Peyer's patch (tissue), 4 donors: ENCODE measurements around the gene NPAS2. TPM values are rescaled to one million over a fixed set of nuclear protein-coding genes. Genes with fewer than 3 reads are reported as not detected.

Experiments
- DNase-seq, 3 donors: peaks; one replicate each; pipeline ENCODE4 v3.0.0-alpha.2; 2017 to 2019
- H3K27ac ChIP-seq, 4 donors: fragments of 200-600 bp; sonication (generic); one replicate each; pipeline ENCODE4 v1.5.1; 2016 to 2019
- H3K27me3 ChIP-seq, 2 donors: fragments of 200-600 bp; sonication (generic); one replicate each; pipeline ENCODE4 v1.5.1; 2019
- H3K36me3 ChIP-seq, 3 donors: fragments of 200-600 bp; sonication (generic); one replicate each; pipeline ENCODE4 v1.5.1; 2016 to 2019
- H3K4me1 ChIP-seq, 4 donors: fragments of 200-600 bp; sonication (generic); one replicate each; pipeline ENCODE4 v1.5.1; 2016 to 2019
- H3K4me3 ChIP-seq, 4 donors: fragments of 200-600 bp; sonication (generic); 1 replicate in 3 of 4; 2 replicates in 1 of 4; pipeline ENCODE4 v1.5.1; 2016 to 2019; ENCODE audit warnings: mild to moderate bottlenecking in 1 of 4
- H3K9me3 ChIP-seq, 4 donors: fragments of 200-600 bp; sonication (generic); one replicate each; pipeline ENCODE4 v1.5.1; 2016 to 2019; ENCODE audit warnings: mild to moderate bottlenecking in 1 of 4
- CTCF ChIP-seq, 6 experiments: fragments of 450-650 bp in 4 of 6; fragments of 200-600 bp in 2 of 6; sonication (generic) in 1 of 6; IDR thresholded peaks; one replicate each; pipeline ENCODE4 v1.5.1; 2017 to 2019; ENCODE audit warnings: antibody characterized with exemption in 6 of 6, mild to moderate bottlenecking in 3 of 6, moderate library complexity in 1 of 6
- POLR2A ChIP-seq, 2 donors: fragments of 450-650 bp; IDR thresholded peaks; one replicate each; pipeline ENCODE4 v1.5.1; 2017; ENCODE audit warnings: antibody characterized with exemption in 2 of 2, mild to moderate bottlenecking in 2 of 2, moderate library complexity in 2 of 2
- total RNA-seq, 4 donors: library from RNA; depleted of rRNA; stranded (reverse); fragments of >200 nt; gene quantifications; one replicate each; pipeline ENCODE4 v1.1.0, GENCODE V29; 2016

Gene NPAS2
- total RNA-seq, 4 donors from 2014 or later, result 29.7 to 99.5 (median 95.5) TPM

GRCh38 chr2:100959225-100959880, 139.4 kb downstream of the NPAS2 start:
- Histone ChIP-seq H3K27me3 (no peaks in the 10 kb centered on the region), H3K9me3 (no peaks in the 10 kb centered on the region), H3K4me3 (no peak overlapping the region), H3K36me3 (no peaks in the 10 kb centered on the region), H3K27ac (no peak overlapping the region), H3K4me1 (no peaks in the 10 kb centered on the region)
- DNase-seq, result no peak
- no peak for TF ChIP-seq POLR2A (IDR thresholded peaks at IDR 0.05)
- no peak for TF ChIP-seq CTCF (IDR thresholded peaks at IDR 0.05)

- TF ChIP-seq CTCF (IDR thresholded peaks at IDR 0.05) (no peak), POLR2A (IDR thresholded peaks at IDR 0.05) (no peak)
- Histone ChIP-seq H3K36me3 (no peaks in the 10 kb centered on the region), H3K27me3 (no peaks in the 10 kb centered on the region), H3K4me1 (no peaks in the 10 kb centered on the region), H3K9me3 (no peaks in the 10 kb centered on the region), H3K27ac (no peak overlapping the region), H3K4me3 (no peak overlapping the region)
- no peak for DNase-seq
Measured at GRCh38 chr2:100960688-100961087, 140.7 kb downstream of the NPAS2 start.

GRCh38 chr2:100962366-100963025, 142.6 kb downstream of the NPAS2 start:
- H3K27ac ChIP-seq, result no peak overlapping the region
- no peak overlapping the region for H3K4me3 ChIP-seq
- no peaks in the 10 kb centered on the region for H3K36me3 ChIP-seq
- no peak for TF ChIP-seq CTCF (IDR thresholded peaks at IDR 0.05)
- no peak for TF ChIP-seq POLR2A (IDR thresholded peaks at IDR 0.05)
- H3K9me3 ChIP-seq, result no peaks in the 10 kb centered on the region
- DNase-seq, result peak in 1 of 3 donors; percentile 18
- H3K4me1 ChIP-seq, result no peaks in the 10 kb centered on the region
- H3K27me3 ChIP-seq, result no peaks in the 10 kb centered on the region

GRCh38 chr2:100963026-100963375, 143.1 kb downstream of the NPAS2 start:
- no peaks in the 10 kb centered on the region for H3K27me3 ChIP-seq
- no peaks in the 10 kb centered on the region for H3K4me1 ChIP-seq
- H3K27ac ChIP-seq, result no peak overlapping the region
- no peak overlapping the region for H3K4me3 ChIP-seq
- H3K9me3 ChIP-seq, result no peaks in the 10 kb centered on the region
- DNase-seq, result peak in 1 of 3 donors; percentile 13
- H3K36me3 ChIP-seq, result no peaks in the 10 kb centered on the region
- TF ChIP-seq POLR2A (IDR thresholded peaks at IDR 0.05) (no peak), CTCF (IDR thresholded peaks at IDR 0.05) (no peak)

- H3K27me3 ChIP-seq, result no peaks in the 10 kb centered on the region
Measured at GRCh38 chr2:100964222-100964621, 144.3 kb downstream of the NPAS2 start.

More at GRCh38 chr2:100964222-100964621, 144.3 kb downstream of the NPAS2 start:
- no peak overlapping the region for H3K4me3 ChIP-seq
- no peaks in the 10 kb centered on the region for H3K9me3 ChIP-seq
- TF ChIP-seq CTCF (IDR thresholded peaks at IDR 0.05) (no peak), POLR2A (IDR thresholded peaks at IDR 0.05) (no peak)
- no peak overlapping the region for H3K27ac ChIP-seq
- peaks cover 0 to 8% (median 0%) of the 10 kb centered on the region in 3 donors for H3K36me3 ChIP-seq
- H3K4me1 ChIP-seq, result no peaks in the 10 kb centered on the region
- DNase-seq, result peak in 1 of 3 donors; percentile 9
